WERI-Rb-1 (cell line): ENCODE results near the gene UBE3D.
"Not testable (repeated sequence)": the region's sequence is repeated elsewhere in the genome, so short reads cannot be mapped to it uniquely, and the experiment has no call there.

ENCODE experiments used
- DNase-seq: peaks from one replicate; pipeline ENCODE4 v3.0.0-alpha.2; 2020
- H3K27ac ChIP-seq: fragments of 250-450 bp; sonication (Bioruptor Pico); 2 replicates; pipeline ENCODE4 v1.5.1; 2020; ENCODE audit warnings: mild to moderate bottlenecking, moderate library complexity
- H3K27me3 ChIP-seq: fragments of 250-450 bp; sonication (Bioruptor Pico); 2 replicates; pipeline ENCODE4 v1.5.1; 2021; ENCODE audit warnings: mild to moderate bottlenecking, low read depth, moderate library complexity; ENCODE audit not compliant: insufficient read depth, severe bottlenecking
- H3K36me3 ChIP-seq: fragments of 250-450 bp; sonication (Bioruptor Pico); 2 replicates; pipeline ENCODE4 v1.5.1; 2020; ENCODE audit warnings: mild to moderate bottlenecking, moderate library complexity
- H3K4me3 ChIP-seq: 2 replicates; pipeline ENCODE4 v1.5.1; 2011; ENCODE audit warnings: low read depth, mild to moderate bottlenecking, control low read depth, low read length
- H3K9me3 ChIP-seq: fragments of 250-450 bp; sonication (Bioruptor Pico); 2 replicates; pipeline ENCODE4 v1.5.1; 2021; ENCODE audit warnings: mild to moderate bottlenecking, moderate library complexity; ENCODE audit not compliant: severe bottlenecking
- CTCF ChIP-seq: IDR thresholded peaks from 2 replicates; pipeline ENCODE4 v1.5.1; 2011; ENCODE audit warnings: low read depth, mild to moderate bottlenecking, control low read depth, inconsistent platforms, low read length

UBE3D gene

DNA sequence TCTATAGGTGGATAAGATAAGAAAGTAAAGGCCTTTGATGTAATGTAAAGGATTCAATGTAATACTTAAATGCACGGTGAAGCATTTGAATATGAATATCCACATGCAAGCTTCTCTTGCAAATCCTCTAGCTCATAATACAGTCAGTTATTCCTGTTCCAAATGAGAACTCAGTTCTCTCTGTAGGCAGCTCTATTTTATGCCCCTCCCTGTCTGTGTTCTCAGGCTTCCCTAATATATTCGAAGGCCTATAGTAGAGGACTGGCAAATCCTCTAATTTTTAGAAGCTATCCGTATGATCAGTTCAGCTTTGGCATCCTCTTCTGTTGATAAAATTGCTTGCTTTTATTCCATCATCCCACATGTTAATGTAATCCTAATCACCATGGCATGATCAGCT is 200.2 kb downstream of the UBE3D start:
- no peak for TF ChIP-seq CTCF
- no peaks in the 10 kb centered on the region for H3K36me3 ChIP-seq
- no peak for DNase-seq
- H3K9me3 ChIP-seq: no peaks in the 10 kb centered on the region
- H3K27ac ChIP-seq: no peak overlapping the region
- no peak overlapping the region for H3K4me3 ChIP-seq
- no peaks in the 10 kb centered on the region for H3K27me3 ChIP-seq

DNA sequence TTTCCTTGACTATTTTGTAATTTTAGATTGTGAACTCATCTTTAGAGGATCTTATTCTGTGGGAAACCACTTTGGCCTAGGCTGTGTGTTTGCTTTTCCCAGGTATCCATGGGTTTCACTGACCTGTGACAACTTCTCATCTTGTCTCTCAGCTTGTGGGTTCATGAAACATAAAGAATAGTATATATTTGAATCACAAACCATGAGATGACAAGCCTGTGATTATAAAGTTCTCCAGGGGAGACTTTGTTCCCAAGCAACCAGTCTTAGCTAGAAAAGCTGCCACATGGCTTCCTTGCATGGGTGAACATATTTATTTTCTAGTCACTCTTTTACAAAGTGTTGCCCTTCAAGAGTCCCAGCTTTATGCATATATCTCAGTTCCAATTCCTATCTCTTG is 201.9 kb downstream of the UBE3D start:
- TF ChIP-seq CTCF: no peak
- Histone ChIP-seq H3K27me3 (no peaks in the 10 kb centered on the region), H3K27ac (no peak overlapping the region), H3K9me3 (no peaks in the 10 kb centered on the region), H3K36me3 (no peaks in the 10 kb centered on the region), H3K4me3 (no peak overlapping the region)
- no peak for DNase-seq

DNA sequence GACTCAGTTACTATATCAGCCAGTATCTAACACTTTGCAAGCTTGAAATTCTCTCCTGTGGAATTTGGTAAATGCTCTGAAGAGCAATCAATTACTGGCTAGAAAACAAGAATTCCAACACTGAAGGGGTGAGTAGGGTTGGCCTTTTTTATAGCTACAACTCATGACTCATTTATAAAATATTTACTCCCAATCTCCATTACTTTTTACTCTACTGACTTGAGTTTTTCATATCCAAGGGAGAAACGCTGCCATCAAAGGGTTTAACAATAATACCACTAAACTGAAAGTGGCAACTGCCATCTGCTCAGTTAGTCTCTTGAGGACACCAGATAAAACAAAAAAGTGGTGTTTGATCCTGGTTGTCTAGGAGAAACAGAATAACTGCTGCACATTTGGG is 203.1 kb downstream of the UBE3D start:
- TF ChIP-seq CTCF: no peak
- no peaks in the 10 kb centered on the region for H3K9me3 ChIP-seq

GRCh38 chr6:82861121-82861520 is 204.5 kb downstream of the UBE3D start:
- no peaks in the 10 kb centered on the region for H3K36me3 ChIP-seq
- no peak for TF ChIP-seq CTCF
- no peak overlapping the region for H3K27ac ChIP-seq
- no peak overlapping the region for H3K4me3 ChIP-seq
- no peaks in the 10 kb centered on the region for H3K9me3 ChIP-seq
- DNase-seq: no peak
- no peaks in the 10 kb centered on the region for H3K27me3 ChIP-seq

More for the DNA sequence above, 203.1 kb downstream of the UBE3D start:
- Histone ChIP-seq H3K4me3 (no peak overlapping the region), H3K27ac (no peak overlapping the region), H3K27me3 (no peaks in the 10 kb centered on the region), H3K36me3 (no peaks in the 10 kb centered on the region)
- no peak for DNase-seq

DNA sequence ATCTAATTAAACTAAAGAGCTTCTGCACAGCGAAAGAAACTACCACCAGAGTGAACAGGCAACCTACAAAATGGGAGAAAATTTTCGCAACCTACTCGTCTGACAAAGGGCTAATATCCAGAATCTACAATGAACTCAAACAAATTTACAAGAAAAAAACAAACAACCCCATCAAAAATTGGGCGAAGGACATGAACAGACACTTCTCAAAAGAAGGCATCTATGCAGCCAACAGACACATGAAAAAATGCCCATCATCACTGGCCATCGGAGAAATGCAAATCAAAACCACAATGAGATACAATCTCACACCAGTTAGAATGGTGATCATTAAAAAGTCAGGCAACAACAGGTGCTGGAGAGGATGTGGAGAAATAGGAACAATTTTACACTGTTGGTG is 209.6 kb downstream of the UBE3D start:
- not testable (repeated sequence) for DNase-seq, H3K27ac ChIP-seq, H3K27me3 ChIP-seq, H3K9me3 ChIP-seq, H3K4me3 ChIP-seq, H3K36me3 ChIP-seq

GRCh38 chr6:82852904-82853303 is 212.7 kb downstream of the UBE3D start:
- DNase-seq, H3K36me3 ChIP-seq, H3K9me3 ChIP-seq, H3K4me3 ChIP-seq, H3K27me3 ChIP-seq, H3K27ac ChIP-seq: not testable (repeated sequence)

- no peak for TF ChIP-seq CTCF
- H3K27ac ChIP-seq: no peak overlapping the region
- no peak for DNase-seq
- no peaks in the 10 kb centered on the region for H3K36me3 ChIP-seq
- no peaks in the 10 kb centered on the region for H3K27me3 ChIP-seq
- H3K4me3 ChIP-seq: no peak overlapping the region
- H3K9me3 ChIP-seq: no peaks in the 10 kb centered on the region
These were observed 222.3 kb downstream of the UBE3D start for GRCh38 chr6:82843291-82843885.
